ENCODE results near the gene BPHL.
"Not testable (repeated sequence)": the region's sequence is repeated elsewhere in the genome, so short reads cannot be mapped to it uniquely, and the experiment has no call there.

Gene BPHL

DNA sequence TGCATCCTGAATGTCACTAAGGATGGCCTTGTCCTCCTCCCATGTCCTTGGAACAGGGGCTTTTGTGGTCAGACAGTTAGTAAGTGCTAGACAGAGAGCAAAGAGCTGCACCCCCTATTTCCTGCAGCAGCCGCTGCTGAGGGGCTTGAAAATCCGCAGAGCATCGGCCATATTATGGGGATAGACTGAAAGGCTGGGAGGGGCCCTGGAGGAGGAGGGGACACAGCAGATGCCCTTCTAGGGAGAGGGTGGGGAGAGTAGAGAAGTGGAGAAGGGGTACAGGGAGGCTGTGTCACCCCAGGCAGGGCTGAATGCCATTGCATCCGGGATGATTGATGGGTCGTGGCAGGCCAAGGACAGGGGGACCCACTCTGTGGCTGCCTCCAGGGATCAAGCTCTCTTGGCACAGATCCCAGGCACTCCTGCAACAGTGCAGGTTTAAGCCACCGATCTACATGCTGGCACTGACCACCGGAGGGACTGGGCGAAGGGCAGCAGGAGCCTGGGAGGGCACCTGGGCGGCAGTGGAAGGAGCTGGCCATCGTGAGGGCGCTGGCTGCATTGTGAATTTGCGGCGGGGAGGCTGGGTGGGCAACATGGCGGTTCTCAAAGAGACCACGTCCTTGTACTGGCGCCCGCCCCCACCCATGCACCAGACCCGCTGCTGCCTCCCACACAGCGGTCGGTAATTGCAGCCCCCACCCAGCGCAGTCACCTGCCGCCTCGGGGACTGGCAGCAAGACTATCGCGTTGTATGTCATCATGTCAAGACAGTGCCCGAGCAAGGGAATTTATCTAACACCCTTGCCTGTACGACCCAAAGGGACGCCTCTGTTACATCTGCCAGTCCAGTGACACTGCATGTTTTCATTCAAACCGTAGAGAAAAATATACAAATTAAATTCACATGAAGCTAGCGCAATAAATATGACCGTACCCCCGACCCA lies 37.9 kb downstream of the BPHL start:
- DNase-seq (ENCODE audit: low spot score): peak; percentile 45

DNA sequence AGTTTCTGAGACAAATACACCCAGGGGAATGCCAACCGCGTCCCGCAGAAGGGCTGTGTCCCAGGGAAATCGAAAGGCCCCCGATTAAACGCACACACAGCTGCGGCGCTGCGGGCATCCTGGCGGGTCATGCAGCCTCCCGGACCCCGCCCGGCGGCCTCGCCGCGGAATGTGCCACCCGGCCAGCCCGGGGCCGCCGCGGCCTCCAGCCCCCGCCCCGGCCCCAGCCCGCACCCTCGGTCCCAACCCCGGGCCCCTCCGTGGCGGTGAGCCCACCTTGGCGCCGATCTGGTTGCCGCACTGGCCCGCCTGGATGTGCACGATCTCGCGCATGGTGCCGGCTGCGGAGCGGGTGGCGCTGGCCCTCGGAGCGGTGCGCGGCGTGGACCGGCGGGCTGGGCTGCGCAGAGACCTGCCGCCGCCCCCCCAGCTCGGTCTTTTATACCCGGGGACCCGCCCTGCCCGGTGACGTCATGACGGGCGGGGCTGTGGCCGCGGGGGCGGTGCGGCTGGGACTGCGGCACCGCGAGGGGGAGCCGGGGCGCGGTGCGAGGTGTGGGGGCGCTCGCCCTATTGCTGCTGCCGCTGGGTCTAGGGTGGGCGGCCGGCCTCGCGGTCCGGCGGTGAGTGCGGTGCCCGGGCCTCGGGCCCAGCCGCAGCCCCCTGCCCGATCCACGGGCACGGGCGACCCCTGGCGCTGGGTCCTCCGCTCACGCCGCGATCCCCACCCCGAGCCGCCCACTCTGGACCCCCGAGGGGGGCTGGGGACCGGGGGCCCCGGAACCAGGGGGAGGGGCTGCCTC lies 38.8 kb downstream of the BPHL start, which contains the start of gene TUBB2A:
Gene TUBB2A, minus strand, starts transcription at position 414 of the 803 bp plus-strand sequence. Its CDS starts 81 bp downstream, at position 333.
- peak; percentile 79 for DNase-seq (ENCODE audit: low spot score)

DNA sequence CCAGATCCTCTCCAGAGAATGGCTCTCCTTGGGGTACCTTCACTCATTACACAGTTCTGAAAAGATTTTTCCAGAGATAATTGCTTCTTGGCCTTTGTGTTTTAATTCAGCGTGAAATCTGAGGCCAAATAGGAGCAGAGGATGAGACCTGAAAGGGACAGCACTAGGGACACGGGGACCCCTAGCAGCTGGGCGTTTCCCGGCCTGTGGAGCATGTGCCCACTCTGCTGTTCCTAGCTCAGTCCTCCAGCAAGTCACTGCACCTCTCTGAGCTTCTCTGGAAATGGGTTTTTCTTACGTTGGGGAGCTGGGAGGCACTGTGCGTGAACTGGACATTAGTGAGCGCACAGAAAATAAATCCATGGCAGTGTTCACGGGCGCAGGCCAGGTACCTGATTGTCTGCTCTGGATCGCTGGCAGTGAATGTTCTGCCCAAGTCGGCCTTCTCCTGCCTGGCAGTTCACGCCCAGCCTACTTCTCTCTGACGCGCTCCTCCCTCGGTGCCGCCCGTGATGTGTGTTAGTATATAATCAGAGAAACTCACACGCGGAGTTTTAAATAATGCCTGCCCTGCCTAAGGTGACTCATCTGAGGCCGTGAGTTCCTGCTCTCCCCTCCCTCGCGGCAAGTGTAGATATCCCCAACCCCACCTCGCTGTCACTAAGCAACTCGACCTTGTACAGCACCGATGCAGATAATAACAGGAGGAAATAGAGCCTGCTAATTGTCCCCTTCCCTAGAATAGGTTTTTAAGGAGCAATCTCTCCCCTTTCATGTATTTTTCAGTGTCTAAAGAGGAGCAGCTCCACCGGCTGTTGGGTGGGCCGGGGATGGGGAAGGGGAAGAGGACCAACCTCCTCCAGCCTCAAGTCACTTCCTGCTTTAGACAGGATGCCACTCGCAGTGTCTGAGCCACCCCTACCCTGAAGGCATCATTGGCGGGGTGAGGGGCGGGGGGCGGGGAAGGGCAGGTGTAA lies 41.6 kb downstream of the BPHL start:
- no peak for DNase-seq (ENCODE audit: low spot score)

DNA sequence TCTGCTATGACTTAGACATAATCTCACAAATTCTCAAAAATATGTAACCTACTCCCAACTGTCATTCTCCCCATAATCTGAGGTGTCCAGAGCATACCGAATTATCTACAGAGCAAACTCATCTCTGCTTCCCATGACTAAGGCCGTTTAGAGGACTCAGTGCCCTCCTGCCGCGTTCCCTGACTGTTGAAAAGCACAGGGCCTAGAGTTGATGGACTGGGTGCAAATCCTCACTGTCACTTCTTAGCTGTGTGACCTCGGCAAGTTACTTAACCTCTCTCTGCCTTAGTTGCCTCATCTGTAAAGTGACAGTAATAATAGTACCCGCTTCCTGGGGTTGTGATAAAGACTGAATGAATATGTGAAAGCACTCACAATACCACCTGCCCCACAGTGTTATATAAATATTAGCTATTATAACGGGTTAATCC lies 43.6 kb downstream of the BPHL start:
- peak; percentile 90 for DNase-seq (ENCODE audit: low spot score)

DNA sequence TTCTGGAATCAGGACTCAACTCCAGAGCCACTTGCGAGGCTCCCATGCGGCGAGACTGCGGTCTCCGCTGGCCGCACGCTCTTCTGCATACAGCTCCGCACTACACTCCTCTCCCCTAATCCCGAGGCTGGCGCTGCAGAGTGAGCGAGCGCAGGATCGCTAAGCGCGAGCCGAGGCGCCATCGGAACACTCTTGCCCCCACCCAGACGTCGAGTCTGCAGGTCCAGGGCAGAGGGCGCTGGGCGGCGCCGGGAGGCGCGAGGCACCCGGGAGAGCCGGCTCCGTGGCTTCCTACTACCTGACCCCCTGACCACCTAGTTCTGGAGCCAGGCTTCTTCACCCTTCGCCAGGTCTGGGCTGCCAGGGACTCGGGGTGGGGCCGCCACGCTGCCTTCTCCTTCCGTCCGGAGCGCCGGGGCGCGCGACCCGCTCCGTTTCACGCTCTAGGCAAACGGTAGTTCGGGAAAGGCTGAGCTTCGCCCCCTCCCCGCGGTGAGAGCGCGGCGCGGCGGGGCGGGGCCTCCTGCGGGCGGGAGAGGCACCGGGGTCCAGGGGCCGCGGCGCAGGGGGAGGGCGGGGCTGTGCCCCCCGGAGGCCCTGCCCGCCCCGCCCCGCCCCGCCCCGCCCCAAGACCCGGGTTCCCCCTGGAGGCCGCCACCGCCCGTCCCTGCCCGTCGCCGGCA lies 44.2 kb downstream of the BPHL start:
- DNase-seq (ENCODE audit: low spot score): peak; percentile 72

DNA sequence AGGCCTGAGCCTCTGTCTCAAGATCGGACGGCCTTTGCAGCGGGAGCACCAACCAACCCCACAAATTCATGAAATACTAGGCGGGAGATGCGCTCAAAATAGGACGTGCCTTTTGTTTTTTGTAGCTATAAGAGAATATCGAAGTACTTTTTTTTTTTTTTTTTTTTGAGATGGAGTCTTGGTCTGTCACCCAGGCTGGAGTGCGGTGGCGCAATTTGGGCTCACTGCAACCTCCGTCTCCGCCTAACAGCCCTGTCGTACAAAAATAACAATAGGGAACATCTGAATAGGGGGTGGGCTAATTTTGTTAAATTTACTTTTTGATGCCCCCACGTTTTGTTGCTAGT lies 44.7 kb downstream of the BPHL start:
- DNase-seq (ENCODE audit: low spot score): no peak

DNA sequence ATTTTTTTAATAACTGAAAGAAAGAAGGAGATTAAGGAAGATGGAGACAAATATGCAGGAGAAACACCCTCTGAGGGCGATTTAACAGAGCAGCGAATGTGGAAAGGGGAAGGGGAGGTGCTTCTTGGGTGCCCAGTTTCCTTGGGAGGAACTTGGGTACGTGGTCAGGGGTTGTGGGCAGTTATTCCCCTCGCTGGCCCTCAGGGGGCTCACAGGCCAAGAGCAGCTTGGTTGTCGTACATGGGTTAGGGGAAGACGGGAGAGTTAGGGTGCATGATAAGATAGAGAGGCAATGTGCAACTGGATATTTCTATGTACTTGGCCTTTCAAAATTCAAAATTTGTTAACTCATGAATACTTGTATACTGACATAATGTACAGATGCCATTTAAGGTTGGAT lies 45.9 kb downstream of the BPHL start:
- no peak for DNase-seq (ENCODE audit: low spot score)

DNA sequence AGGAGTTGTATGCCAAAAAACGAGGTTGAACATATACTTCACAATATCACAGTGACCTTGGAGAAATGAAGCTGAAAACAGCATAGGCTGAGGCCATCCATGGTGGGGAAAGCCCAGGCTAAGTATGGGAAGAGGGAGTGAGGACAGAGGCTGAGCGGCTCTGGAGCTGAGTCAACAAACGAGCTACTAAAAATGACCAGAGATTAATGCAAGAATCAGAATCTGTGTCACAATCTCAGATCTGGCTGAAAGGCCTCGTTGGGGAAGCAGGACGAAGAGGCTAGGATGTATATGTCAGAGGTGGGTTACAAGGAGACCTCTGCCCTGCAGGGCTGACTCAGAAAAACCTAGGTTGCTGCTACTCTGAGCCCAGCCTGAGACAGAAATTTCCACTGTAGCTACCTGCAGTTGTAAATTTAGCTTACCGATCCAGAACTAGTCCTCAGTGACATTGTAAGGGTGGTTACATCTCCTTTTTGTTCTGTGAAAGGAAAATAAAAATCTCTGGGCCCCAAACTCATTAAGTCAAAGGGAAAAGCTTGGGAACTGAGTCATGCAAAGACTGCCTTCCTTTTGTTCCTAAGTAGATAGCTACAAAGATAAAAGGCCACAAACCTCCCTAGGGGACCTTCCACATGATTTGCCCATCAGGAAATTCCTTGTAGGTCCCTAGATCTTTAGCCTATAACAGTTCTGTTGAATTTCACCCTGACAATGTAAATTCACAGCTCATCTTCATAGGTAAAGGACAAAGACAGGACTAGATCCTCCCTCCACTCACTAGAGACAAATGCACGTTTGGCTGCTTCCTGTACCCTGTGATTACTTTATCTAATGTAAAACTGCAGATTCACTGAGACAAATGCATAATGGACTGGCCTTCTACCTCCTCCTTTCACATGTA lies 47.4 kb downstream of the BPHL start:
- DNase-seq (ENCODE audit: low spot score): no peak

DNA sequence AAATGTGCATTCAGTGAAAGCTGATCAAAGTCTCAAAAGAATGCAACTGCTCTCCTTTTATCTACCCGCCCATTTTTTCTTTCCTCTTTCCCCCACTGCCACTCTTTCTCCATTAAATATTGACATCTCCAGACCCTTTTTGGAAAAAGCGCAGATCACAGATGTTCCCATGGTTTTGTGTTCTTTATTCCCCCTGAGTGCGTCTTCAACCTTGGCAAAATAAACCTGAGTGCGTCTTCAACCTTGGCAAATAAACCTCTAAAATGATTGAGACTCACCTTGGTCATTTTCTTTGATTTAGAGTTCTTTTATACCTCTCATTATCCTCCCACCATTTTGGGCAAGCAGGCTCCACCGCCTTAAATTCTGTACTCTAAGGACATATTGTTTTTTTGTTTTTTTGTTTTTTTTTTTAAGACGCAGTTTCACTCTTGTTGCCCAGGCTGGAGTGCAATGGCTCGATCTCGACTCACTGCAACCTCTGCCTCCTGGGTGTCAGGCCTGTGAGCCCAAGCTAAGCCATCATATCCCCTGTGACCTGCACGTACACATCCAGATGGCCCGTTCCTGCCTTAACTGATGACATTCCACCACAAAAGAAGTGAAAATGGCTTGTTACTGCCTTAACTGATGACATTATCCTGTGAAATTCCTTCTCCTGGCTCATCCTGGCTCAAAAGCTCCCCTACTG lies 48.2 kb downstream of the BPHL start:
- not testable (repeated sequence) for DNase-seq (ENCODE audit: low spot score)

DNA sequence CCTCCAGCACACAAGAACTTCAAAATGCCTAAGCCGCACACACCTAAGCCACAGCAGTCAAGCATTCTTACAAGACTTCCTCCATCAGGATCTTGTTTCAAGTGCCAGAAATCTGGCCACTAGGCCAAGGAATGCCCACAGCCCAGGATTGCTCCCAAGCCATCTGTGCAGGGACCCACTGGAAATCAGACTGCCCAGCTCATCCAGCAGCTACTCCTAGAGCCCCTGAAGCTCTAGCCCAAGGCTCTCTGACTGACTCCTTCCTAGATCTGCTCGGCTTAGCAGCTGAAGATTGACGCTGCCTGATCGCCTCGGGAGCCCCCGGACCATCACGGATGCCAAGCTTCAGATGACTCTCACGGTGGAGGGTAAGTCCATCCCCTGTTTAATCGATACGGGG lies 49.5 kb downstream of the BPHL start:
- not testable (repeated sequence) for DNase-seq (ENCODE audit: low spot score)

DNA sequence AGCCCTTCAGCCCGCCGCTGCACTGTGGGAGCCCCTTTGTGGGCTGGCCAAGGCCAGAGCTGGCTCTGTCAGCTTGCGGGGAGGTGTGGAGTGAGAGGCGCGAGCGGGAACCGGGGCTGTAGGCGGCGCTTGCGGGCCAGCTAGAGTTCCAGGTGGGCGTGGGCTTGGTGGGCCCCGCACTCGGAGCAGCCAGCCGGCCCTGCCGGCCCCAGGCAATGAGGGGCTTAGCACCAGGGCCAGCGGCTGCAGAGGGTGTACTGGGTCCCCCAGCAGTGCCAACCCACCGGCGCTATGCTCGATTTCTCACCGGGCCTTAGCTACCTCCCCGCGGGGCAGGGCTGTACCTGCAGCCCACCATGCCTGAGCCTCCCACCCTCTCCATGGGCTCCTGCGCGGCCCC lies 52.2 kb downstream of the BPHL start:
- DNase-seq (ENCODE audit: low spot score): not testable (repeated sequence)

DNA sequence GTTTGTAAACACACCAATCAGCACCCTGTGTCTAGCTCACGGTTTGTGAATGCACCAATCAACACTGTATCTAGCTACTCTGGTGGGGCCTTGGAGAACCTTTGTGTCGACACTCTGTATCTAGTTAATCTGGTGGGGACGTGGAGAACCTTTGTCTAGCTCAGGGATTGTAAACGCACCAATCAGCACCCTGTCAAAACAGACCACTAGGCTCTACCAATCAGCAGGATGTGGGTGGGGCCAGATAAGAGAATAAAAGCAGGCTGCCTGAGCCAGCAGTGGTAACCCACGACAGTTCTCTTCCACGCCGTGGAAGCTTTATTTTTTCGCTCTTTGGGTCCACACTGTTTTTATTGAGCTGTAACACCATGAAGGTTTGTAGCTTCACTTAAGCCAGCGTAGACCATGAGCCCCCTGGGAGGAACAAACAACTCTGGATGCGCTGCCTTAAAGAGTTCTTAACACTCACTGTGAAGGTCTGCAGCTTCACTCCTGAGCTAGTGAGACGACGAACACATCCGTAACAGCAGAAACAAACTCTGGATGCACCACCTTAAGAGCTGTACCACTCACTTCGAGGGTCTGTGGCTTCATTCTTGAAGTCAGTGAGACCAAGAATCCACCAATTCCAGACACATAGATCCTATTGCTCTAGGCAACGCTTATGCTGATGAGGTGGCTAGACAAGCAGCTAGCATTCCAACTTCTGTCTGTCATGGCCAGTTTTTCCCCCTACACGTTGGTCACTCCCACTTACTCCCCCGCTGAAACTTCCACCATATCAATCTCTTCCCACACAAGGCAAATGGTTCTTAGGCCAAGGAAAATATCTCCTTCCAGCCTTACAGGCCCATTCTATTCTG lies 53.0 kb downstream of the BPHL start:
- not testable (repeated sequence) for DNase-seq (ENCODE audit: low spot score)

DNA sequence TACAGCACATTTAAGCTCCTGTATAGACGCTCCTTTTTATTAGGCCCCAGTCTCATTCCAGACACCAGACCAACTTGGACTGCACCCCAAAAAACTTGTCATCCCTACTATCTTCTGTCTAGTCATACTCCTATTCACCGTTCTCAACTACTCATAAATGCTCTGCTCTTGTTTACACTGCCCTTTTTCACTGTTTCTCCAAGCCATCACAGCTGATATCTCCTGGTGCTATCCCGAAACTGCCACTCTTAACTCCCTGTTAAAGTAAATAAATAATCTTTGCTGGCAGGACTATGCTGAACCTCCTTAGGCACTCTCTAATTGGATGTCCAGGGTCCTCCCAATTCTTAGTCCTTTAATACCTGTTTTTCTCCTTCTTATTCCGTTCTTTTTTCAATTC lies 54.3 kb downstream of the BPHL start:
- not testable (repeated sequence) for DNase-seq (ENCODE audit: low spot score)

DNA sequence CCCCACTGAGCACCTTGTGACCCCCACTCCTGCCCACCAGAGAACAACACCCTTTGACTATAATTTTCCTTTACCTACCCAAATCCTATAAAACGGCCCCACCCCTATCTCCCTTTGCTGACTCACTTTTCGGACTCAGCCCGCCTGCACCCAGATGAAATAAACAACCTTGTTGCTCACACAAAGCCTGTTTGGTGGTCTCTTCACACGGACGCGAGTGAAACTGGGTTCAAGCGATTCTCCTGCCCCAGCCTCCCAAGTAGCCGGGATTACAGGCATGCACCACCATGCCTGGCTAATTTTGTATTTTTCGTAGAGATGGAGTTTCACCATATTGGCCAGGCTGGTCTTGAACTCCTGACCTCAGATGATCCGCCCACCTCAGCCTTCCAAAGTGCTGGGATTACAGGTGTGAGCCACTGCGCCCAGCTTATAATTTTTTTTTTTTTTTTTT lies 55.2 kb downstream of the BPHL start:
- not testable (repeated sequence) for DNase-seq (ENCODE audit: low spot score)

DNA sequence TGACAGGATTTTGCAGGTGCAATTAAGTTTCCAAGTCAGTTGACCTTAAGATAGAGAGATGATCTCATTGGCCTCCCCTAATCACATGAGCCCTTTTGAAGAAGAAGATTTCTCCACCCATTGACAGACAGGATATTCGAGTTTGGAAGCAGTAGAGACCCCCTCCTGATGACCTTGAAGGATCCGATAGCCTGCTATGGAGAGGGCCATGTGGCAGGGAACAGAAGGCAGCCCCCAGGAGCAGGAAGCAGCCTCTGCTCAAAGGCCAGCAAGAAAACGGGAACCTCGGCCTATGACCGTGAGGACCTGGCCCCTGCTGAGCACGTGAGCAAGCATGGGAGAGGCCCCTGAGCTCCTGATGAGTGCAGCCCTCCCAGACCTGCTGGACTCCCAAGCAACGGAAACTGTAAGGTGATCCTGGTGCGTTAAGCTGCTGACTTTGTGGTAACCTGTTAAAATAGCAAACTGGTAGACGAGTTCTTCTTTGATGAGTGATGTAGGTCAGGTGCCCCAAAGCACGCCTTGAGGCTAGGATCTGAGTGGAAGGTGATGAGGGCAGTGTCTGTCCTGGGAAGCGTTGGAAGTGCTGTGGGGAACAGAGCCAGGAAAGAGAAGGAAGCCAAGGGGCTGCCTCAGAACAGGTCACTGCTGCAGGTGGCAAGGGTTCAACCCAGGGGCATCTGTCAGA lies 57.3 kb downstream of the BPHL start:
- DNase-seq (ENCODE audit: low spot score): no peak

DNA sequence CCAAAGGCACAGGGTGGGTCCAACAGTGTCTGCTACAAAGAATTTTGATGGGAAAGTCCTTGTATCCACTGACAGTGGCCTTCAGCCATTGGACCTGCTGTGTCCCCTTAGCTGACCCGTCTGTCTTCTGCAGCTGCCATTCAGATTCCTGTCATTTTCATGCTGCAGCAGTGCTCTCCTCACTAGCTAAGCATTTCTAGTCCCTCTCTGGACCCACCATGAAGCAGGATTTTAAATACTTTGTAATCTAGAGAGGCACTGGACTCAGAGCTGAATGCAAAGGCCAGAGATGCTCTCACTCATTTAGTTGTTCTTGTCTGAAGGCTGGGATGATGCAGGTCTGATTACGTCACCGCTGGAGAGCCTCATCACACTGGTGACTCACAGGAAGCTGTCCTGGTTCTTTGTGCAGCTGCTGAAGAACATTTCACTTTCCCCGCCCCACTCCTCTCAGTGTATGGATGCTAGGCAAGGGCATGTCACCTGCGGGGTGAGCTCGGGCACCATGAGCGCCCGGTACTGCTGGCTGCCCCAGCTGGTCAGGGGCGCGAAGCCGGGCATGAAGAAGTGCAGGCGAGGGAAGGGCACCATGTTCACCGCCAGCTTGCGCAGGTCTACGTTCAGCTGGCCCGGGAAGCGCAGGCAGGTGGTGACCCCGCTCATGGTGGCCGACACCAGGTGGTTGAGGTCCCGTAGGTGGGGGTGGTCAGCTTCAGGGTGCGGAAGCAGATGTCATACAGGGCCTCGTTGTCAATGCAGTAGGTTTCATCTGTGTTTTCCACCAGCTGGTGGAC lies 58.2 kb downstream of the BPHL start:
- DNase-seq (ENCODE audit: low spot score): peak; percentile 88

DNA sequence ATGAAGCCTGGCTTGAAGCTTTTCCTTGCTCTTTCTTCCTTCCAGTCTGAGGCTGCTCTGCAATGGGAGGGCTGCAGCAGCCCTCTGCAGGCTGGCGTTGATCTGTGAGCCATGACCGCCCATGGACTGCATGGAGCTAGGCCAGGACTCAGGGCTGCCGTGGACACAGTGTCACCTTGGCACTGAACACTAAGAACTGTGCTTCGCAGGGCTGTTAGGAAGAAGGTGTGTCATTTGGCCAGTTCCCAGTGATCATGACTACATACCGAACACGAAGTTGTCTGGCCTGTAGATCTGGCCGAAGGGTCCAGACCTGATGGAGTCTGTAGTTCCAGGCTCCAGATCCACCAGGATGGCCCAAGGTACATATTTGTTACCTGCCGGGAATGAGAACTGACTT lies 60.2 kb downstream of the BPHL start:
- not testable (repeated sequence) for DNase-seq (ENCODE audit: low spot score)
